Upper lobe of left lung (tissue), 6 donors: ENCODE data around the gene ANKMY1. TPM values are rescaled to one million over a fixed set of nuclear protein-coding genes. Genes with fewer than 3 reads are reported as not detected.

Source experiments
- ATAC-seq, 2 donors: fragments of 200-7000 bp; cut with Tn5 transposase; one replicate each; pipeline ENCODE4 v1.9.1; 2022; ENCODE audit warnings: mild to moderate bottlenecking in 2 of 2, moderate library complexity in 2 of 2; ENCODE audit not compliant: low FRiP score in 2 of 2
- DNase-seq, 2 donors: peaks; one replicate each; pipeline ENCODE4 v3.0.0-alpha.2; 2019 to 2020
- H3K27ac ChIP-seq, 4 donors: fragments of 200-600 bp; sonication (generic); one replicate each; pipeline ENCODE4 v1.5.1; 2016 to 2019
- H3K27me3 ChIP-seq, 4 donors: fragments of 200-600 bp; sonication (generic); one replicate each; pipeline ENCODE4 v1.5.1; 2017 to 2019
- H3K36me3 ChIP-seq, 4 donors: fragments of 200-600 bp; sonication (generic); one replicate each; pipeline ENCODE4 v1.5.1; 2016 to 2019
- H3K4me1 ChIP-seq, 4 donors: fragments of 200-600 bp; sonication (generic); one replicate each; pipeline ENCODE4 v1.5.1; 2018 to 2019
- H3K4me3 ChIP-seq, 4 donors: fragments of 200-600 bp; sonication (generic); one replicate each; pipeline ENCODE4 v1.5.1; 2017 to 2019; ENCODE audit warnings: mild to moderate bottlenecking in 2 of 4, moderate library complexity in 1 of 4
- H3K9me3 ChIP-seq, 4 donors: fragments of 200-600 bp; sonication (generic); one replicate each; pipeline ENCODE4 v1.5.1; 2018 to 2019
- CTCF ChIP-seq, 6 experiments: fragments of 450-650 bp in 4 of 6; fragments of 200-600 bp in 2 of 6; sonication (generic) in 2 of 6; IDR thresholded peaks; one replicate each; pipeline ENCODE4 v1.5.1; 2016 to 2019; ENCODE audit warnings: antibody characterized with exemption in 6 of 6
- EP300 ChIP-seq, 4 donors: sonication (generic); formaldehyde crosslinking; IDR thresholded peaks; one replicate each; pipeline ENCODE4 v1.5.1; 2017; ENCODE audit warnings: antibody characterized with exemption in 4 of 4, control low read depth in 2 of 4
- POLR2A ChIP-seq, 4 donors: fragments of 450-650 bp; IDR thresholded peaks; one replicate each; pipeline ENCODE4 v1.5.1; 2016 to 2017; ENCODE audit warnings: antibody characterized with exemption in 4 of 4, mild to moderate bottlenecking in 2 of 4
- POLR2AphosphoS5 ChIP-seq, 2 donors: sonication (generic); formaldehyde crosslinking; IDR thresholded peaks; one replicate each; pipeline ENCODE4 v1.5.1; 2017; ENCODE audit warnings: antibody characterized with exemption in 2 of 2
- WGBS, 2 donors: methylation state at CpG; one replicate each; pipeline ENCODE4 v1.1.5; 2017 to 2018; 5-methylcytosine and 5-hydroxymethylcytosine counted together
- total RNA-seq, 6 donors: library from RNA; depleted of rRNA in 4 of 6; stranded (reverse); fragments of >200 nt in 4 of 6; gene quantifications; one replicate each; pipeline versions ENCODE4 v1.1.0 to v1.2.1, GENCODE V29; 2016 to 2021
- donor health status: DM: no; HTN: no; CAD: no; lungs with moderate emphysema.
- donor health status: DM: no; HTN: yes; CAD: no; lungs with severe emphysema.

The ANKMY1 gene
- total RNA-seq, 6 donors from 2014 or later = 23.7 to 97.4 (median 26.9) TPM

- peak in 1 of 2 donors; percentile 64 for DNase-seq
- H3K4me3 ChIP-seq = no peak overlapping the region
- 80 to 89% methylated on average over 16 to 25 of the region's 25 CpGs for WGBS, 2 donors
- H3K36me3 ChIP-seq = no peaks in the 10 kb centered on the region
- H3K9me3 ChIP-seq = no peaks in the 10 kb centered on the region
- TF ChIP-seq EP300 (IDR thresholded peaks at IDR 0.05) (no peak), CTCF (IDR thresholded peaks at IDR 0.05) (no peak), POLR2A (IDR thresholded peaks at IDR 0.05) (no peak), POLR2AphosphoS5 (IDR thresholded peaks at IDR 0.05) (no peak)
- no peak overlapping the region for H3K27ac ChIP-seq
- no peak for ATAC-seq
- peaks cover 0 to 11% (median 0%) of the 10 kb centered on the region in 4 donors for H3K27me3 ChIP-seq
- H3K4me1 ChIP-seq = peaks cover 16 to 35% (median 26%) of the 10 kb centered on the region in 4 donors
Measured at GRCh38 chr2:240438810-240439697, 118.7 kb downstream of the ANKMY1 start.

DNA sequence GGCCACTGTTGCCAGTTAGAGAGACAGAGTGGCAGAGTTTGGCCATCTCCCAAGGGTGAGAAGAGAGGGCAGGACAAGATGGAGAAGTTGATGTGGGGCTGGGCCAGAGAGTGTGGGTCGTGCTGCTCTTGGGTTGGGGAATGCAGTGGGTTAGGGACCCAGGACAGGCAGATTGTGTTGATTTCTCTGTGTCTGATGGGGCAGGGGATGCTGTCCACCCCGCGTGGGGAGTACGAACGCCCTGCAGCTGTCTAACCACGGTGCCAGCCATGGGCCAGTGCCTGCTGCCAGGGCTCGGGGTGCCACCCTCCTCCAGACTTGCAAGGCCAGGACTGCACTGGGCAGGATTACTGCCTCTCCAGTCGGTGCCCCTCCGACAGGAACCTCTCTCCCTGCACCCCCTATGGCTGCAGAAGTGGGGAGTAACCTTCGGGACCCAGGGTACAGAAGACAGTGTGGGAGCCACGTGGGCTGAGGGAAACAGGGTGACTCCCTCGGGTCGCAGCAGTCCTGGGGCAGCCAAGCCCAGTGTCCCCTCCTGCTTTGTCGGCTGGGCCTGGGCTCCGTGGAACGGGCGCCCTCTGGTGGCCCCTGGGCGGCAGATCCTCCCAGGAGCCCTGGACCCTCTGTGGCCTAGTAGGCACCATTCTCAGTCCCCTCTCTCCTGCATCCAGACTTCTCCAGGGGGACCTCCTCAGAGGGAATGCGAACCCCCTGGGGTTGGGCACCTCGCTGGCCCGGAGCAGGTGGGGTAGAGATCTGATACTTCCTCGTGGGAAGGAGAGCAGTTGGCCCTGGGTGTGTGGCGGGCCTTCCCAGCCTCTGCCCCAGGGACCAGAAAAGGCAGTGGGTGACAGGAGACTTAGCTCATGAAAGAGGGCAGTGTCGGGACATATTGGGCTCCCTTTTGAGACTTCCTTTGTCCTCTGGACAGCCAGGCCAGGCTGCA, 119.7 kb downstream of the ANKMY1 start:
- Histone ChIP-seq H3K27me3 (peaks cover 0 to 11% (median 0%) of the 10 kb centered on the region in 4 donors), H3K27ac (no peak overlapping the region), H3K36me3 (no peaks in the 10 kb centered on the region), H3K4me1 (peaks cover 16 to 35% (median 26%) of the 10 kb centered on the region in 4 donors), H3K4me3 (peak overlapping the region in 1 of 4 donors; percentile 0), H3K9me3 (no peaks in the 10 kb centered on the region)
- ATAC-seq (peak; percentile 65 to 74), DNase-seq (peak; percentile 60 to 93)
- no peak for TF ChIP-seq POLR2AphosphoS5 (IDR thresholded peaks at IDR 0.05)
- peak; percentile 76 to 97 (median 90) for TF ChIP-seq CTCF (IDR thresholded peaks at IDR 0.05)
- WGBS, 2 donors = 28 to 50% methylated on average over 3 to 24 of the region's 24 CpGs

DNA sequence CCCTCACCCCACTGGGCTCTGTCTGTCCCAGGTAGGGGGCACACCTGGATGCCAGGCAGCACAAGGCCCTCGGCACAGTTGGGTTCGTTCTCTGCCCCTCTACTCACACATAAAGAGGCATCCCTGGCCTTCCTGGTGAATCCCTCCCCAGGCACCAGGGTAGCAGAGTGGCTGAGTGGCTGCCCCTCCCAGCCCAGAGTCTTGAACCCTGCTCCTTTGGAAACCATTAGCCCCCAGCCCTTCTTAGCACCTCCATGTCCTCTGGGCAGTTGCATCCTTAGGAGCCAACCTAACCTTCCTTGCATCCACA, 120.3 kb downstream of the ANKMY1 start:
- Histone ChIP-seq H3K4me3 (peak overlapping the region in 1 of 4 donors; percentile 76), H3K9me3 (no peaks in the 10 kb centered on the region), H3K4me1 (peaks cover 16 to 35% (median 26%) of the 10 kb centered on the region in 4 donors), H3K27ac (no peak overlapping the region), H3K36me3 (no peaks in the 10 kb centered on the region), H3K27me3 (peaks cover 0 to 11% (median 0%) of the 10 kb centered on the region in 4 donors)
- TF ChIP-seq CTCF (IDR thresholded peaks at IDR 0.05) (no peak), POLR2AphosphoS5 (IDR thresholded peaks at IDR 0.05) (no peak), POLR2A (IDR thresholded peaks at IDR 0.05) (no peak), EP300 (IDR thresholded peaks at IDR 0.05) (no peak)
- no peak for DNase-seq
- 83% methylated on average over 2 of the region's 2 CpGs; no CpG with 5 or more reads in 1 of the 2 donors for WGBS, 2 donors
- ATAC-seq = no peak

DNA sequence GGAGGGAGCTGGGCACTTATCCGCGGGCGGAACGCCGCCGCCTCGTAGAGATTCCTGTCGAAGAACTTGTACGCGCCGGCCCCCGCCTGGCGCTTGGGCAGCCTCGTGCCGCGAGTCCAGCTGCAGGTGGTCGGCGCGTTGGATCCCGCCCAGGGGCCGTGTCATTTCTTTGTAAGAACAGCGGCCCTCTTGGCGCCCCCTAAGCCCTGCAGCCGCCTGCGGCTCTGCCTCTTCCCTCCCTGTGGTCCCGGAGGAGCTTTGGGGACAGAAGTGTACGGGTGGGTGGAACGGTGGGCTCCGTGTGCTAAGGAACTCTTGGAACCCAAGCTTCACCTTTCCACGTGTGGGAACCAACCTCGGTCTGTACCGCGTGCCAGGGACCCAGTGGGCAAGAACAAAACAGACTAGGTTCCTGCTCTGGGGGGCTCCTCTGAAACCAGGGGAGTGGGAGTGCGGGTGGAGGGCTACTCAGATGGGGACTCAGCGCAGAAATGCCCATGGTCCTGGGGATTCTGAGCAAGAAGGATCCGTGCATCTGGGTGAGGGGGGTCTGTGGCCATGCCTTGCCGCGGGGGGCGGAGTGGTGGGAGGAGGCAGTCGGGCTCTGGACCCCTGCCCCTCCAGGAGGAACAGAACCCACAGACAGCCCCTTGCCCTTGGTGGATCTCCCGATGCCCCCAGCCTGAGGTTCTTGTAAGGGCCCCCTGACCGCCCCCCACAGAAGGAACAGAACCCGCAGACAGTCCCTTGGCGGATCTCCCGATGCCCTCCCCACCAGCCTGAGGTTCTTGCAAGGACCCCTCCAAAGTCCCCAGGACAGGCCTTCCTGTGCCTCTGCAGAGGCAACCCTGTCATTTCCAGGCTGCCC, 120.9 kb downstream of the ANKMY1 start:
- DNase-seq (peak in 1 of 2 donors; percentile 88), ATAC-seq (no peak)
- H3K36me3 ChIP-seq = no peaks in the 10 kb centered on the region
- H3K27ac ChIP-seq = peak overlapping the region in 3 of 4 donors; percentile 83 to 89 (median 85)
- TF ChIP-seq EP300 (IDR thresholded peaks at IDR 0.05) (no peak), POLR2A (IDR thresholded peaks at IDR 0.05) (no peak), CTCF (IDR thresholded peaks at IDR 0.05) (no peak), POLR2AphosphoS5 (IDR thresholded peaks at IDR 0.05) (no peak)
- no peaks in the 10 kb centered on the region for H3K9me3 ChIP-seq
- H3K4me3 ChIP-seq = peak overlapping the region; percentile 35 to 76 (median 65)
- peaks cover 0 to 11% (median 0%) of the 10 kb centered on the region in 4 donors for H3K27me3 ChIP-seq
- 11 to 30% methylated on average over 9 to 43 of the region's 45 CpGs for WGBS, 2 donors
- H3K4me1 ChIP-seq = peaks cover 16 to 35% (median 26%) of the 10 kb centered on the region in 4 donors
